ENCODE measurements around the gene GNG11. TPM values are rescaled to one million over a fixed set of nuclear protein-coding genes. Genes with fewer than 3 reads are reported as not detected.
A peak's percentile ranks its signal among the peaks of the same experiment; 100 is the strongest.

GNG11 gene
- total and polyA plus RNA-seq, 2 donors (not counting 1 experiment from before 2014, with no cell fraction given) = 27.2 to 46.1 TPM

GRCh38 chr7:93957767-93958166, 36.2 kb downstream of the GNG11 start:
- Histone ChIP-seq H3K4me3 (replicated peaks in 1 of 4; ENCODE audit: control extremely low read depth in 1 of 4, insufficient read depth in 1 of 4, low read depth in 3 of 4, low read length in 4 of 4) (no peak overlapping the region), H3K4me1 (ENCODE audit: control insufficient read depth, extremely low read depth, insufficient read depth, low read length) (peaks cover 3% of the 10 kb centered on the region), H3K36me3 (ENCODE audit: control insufficient read depth, insufficient read depth, low read length) (no peaks in the 10 kb centered on the region), H2AFZ (ENCODE audit: low read length) (no peak overlapping the region), H3K9ac (ENCODE audit: insufficient read depth, low read length) (no peak overlapping the region), H3K79me2 (ENCODE audit: control insufficient read depth, insufficient read depth, low read length) (no peaks in the 10 kb centered on the region), H4K20me1 (ENCODE audit: control insufficient read depth, extremely low read depth, insufficient read depth, low read length) (no peaks in the 10 kb centered on the region), H3K9me3 (ENCODE audit: control insufficient read depth, insufficient read depth, low read depth, low read length) (no peaks in the 10 kb centered on the region), H3K27me3 (ENCODE audit: control insufficient read depth, insufficient read depth, low read length) (no peaks in the 10 kb centered on the region), H3K4me2 (ENCODE audit: extremely low read depth, insufficient read depth, low read length) (no peak overlapping the region), H3K27ac (ENCODE audit: insufficient read depth, low read length) (no peak overlapping the region)
- no peak for DNase-seq (ENCODE audit: low read depth in 2 of 2)
- TF ChIP-seq EZH2 (IDR thresholded peaks at IDR 0.05; ENCODE audit: low read length, missing control alignments) (no peak), CTCF (conservative IDR thresholded peaks at IDR 0.05 in 1 of 2, IDR thresholded peaks at IDR 0.05 in 1 of 2; ENCODE audit: low read depth in 1 of 2, low read length in 2 of 2) (no peak)

DNA sequence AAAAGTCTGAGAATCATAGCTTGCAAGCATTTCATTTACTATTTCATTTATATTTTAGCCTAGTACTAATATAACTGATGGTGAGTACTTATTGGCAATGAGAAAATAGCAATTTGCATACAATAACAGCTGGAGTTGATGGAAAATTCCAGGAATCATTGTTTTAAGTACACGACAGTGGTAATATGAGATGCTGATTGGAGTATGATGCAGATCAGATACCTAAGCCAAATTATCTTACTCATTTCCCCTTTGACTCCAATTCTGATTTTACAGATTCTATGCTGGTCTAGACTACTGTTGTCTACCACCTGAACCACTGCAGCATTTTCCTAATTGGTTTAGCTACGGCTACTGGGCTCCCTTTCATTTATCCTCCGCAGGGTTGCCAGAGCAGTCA, 36.7 kb downstream of the GNG11 start:
- DNase-seq (ENCODE audit: low read depth in 2 of 2) = peak; percentile 34 to 73
- no peak overlapping the region for H3K4me2 ChIP-seq (ENCODE audit: extremely low read depth, insufficient read depth, low read length)
- H3K27me3 ChIP-seq (ENCODE audit: control insufficient read depth, insufficient read depth, low read length) = no peaks in the 10 kb centered on the region
- H3K4me1 ChIP-seq (ENCODE audit: control insufficient read depth, extremely low read depth, insufficient read depth, low read length) = peaks cover 3% of the 10 kb centered on the region
- H3K4me3 ChIP-seq (replicated peaks in 1 of 4; ENCODE audit: control extremely low read depth in 1 of 4, insufficient read depth in 1 of 4, low read depth in 3 of 4, low read length in 4 of 4) = no peak overlapping the region
- no peak overlapping the region for H3K9ac ChIP-seq (ENCODE audit: insufficient read depth, low read length)
- no peaks in the 10 kb centered on the region for H3K79me2 ChIP-seq (ENCODE audit: control insufficient read depth, insufficient read depth, low read length)
- no peak for TF ChIP-seq EZH2 (IDR thresholded peaks at IDR 0.05; ENCODE audit: low read length, missing control alignments)
- TF ChIP-seq CTCF (conservative IDR thresholded peaks at IDR 0.05 in 1 of 2, IDR thresholded peaks at IDR 0.05 in 1 of 2; ENCODE audit: low read depth in 1 of 2, low read length in 2 of 2) = no peak
- H4K20me1 ChIP-seq (ENCODE audit: control insufficient read depth, extremely low read depth, insufficient read depth, low read length) = no peaks in the 10 kb centered on the region
- no peaks in the 10 kb centered on the region for H3K9me3 ChIP-seq (ENCODE audit: control insufficient read depth, insufficient read depth, low read depth, low read length)
- no peak overlapping the region for H3K27ac ChIP-seq (ENCODE audit: insufficient read depth, low read length)
- no peak overlapping the region for H2AFZ ChIP-seq (ENCODE audit: low read length)
- H3K36me3 ChIP-seq (ENCODE audit: control insufficient read depth, insufficient read depth, low read length) = no peaks in the 10 kb centered on the region

GRCh38 chr7:93958651-93959050, 37.1 kb downstream of the GNG11 start:
- peaks cover 3% of the 10 kb centered on the region for H3K4me1 ChIP-seq (ENCODE audit: control insufficient read depth, extremely low read depth, insufficient read depth, low read length)
- H3K79me2 ChIP-seq (ENCODE audit: control insufficient read depth, insufficient read depth, low read length) = no peaks in the 10 kb centered on the region
- H3K27ac ChIP-seq (ENCODE audit: insufficient read depth, low read length) = no peak overlapping the region
- no peaks in the 10 kb centered on the region for H3K9me3 ChIP-seq (ENCODE audit: control insufficient read depth, insufficient read depth, low read depth, low read length)
- H3K36me3 ChIP-seq (ENCODE audit: control insufficient read depth, insufficient read depth, low read length) = no peaks in the 10 kb centered on the region
- no peak overlapping the region for H3K9ac ChIP-seq (ENCODE audit: insufficient read depth, low read length)
- H2AFZ ChIP-seq (ENCODE audit: low read length) = no peak overlapping the region
- H3K4me3 ChIP-seq (replicated peaks in 1 of 4; ENCODE audit: control extremely low read depth in 1 of 4, insufficient read depth in 1 of 4, low read depth in 3 of 4, low read length in 4 of 4) = no peak overlapping the region
- TF ChIP-seq EZH2 (IDR thresholded peaks at IDR 0.05; ENCODE audit: low read length, missing control alignments) = no peak
- TF ChIP-seq CTCF (conservative IDR thresholded peaks at IDR 0.05 in 1 of 2, IDR thresholded peaks at IDR 0.05 in 1 of 2; ENCODE audit: low read depth in 1 of 2, low read length in 2 of 2) = no peak
- DNase-seq (ENCODE audit: low read depth in 2 of 2) = no peak
- H3K4me2 ChIP-seq (ENCODE audit: extremely low read depth, insufficient read depth, low read length) = no peak overlapping the region
- no peaks in the 10 kb centered on the region for H3K27me3 ChIP-seq (ENCODE audit: control insufficient read depth, insufficient read depth, low read length)
- no peaks in the 10 kb centered on the region for H4K20me1 ChIP-seq (ENCODE audit: control insufficient read depth, extremely low read depth, insufficient read depth, low read length)
